Measurements from ENCODE around the gene LAMA5. TPM values are rescaled to one million over a fixed set of nuclear protein-coding genes. Genes with fewer than 3 reads are reported as not detected.

The LAMA5 gene
- polyA plus RNA-seq, 1 of the 3 experiments (the other 2 are of a cell fraction), result 27.2 TPM

DNA sequence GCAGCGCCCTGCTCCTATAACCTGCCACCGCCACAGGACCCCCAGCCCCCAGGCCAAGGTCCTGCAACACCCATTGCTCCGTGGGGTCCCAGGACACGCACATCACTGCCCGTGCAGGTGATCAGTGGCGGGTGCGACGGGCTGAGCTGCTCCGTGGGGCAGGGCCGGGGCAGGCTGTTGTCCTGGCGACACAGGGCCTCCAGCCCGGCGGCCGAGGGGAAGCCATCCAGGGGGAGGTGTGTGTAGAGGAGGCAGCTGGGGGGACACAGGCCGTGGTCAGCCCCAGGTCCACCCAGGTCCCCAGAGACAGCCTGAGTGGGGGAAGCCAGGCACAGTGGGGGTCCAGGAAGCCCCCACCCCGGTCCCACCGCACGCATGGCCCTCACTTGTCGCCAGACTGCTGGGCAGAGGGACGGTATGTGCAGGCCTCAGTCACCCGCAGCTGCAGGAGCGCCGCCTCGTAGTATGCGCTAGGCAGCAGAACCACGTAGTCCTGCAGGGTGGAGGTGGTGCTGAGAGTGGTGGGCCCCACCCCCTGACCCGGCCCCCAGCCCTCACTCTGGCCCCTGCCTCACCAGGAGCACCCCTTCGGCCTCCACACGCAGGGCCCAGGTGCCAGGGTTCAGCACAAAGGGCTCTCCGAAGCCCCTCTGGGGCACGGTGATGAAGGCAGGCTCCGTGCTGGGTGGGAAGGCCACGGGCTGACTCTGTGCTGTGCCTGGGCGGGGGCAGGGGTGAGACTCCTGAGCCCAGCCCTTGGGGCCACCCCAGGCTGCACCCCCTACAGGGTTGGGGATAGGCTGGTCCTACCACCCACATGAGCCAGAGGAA lies 33.9 kb downstream of the LAMA5 start:
- Histone ChIP-seq H3K4me3 (ENCODE audit: low read depth in 2 of 2, low read length in 1 of 2) (no peak overlapping the region), H3K9me3 (no peaks in the 10 kb centered on the region), H3K9ac (no peak overlapping the region), H3K27me3 (ENCODE audit: insufficient read depth) (no peaks in the 10 kb centered on the region), H3K27ac (ENCODE audit: low read depth in 2 of 2, low read length in 1 of 2) (no peak overlapping the region), H4K20me1 (ENCODE audit: insufficient read depth) (no peaks in the 10 kb centered on the region), H3K4me1 (ENCODE audit: control insufficient read depth in 1 of 2, insufficient read depth in 2 of 2, low read depth in 1 of 2, low read length in 1 of 2) (no peaks in the 10 kb centered on the region), H3F3A (replicated peaks; ENCODE audit: insufficient read depth) (no peaks in the 10 kb centered on the region), H3K79me2 (ENCODE audit: insufficient read depth) (no peaks in the 10 kb centered on the region), H2AFZ (ENCODE audit: low read depth) (no peak overlapping the region), H3K9me2 (no peaks in the 10 kb centered on the region), H3K4me2 (no peak overlapping the region), H3K36me3 (replicated peaks in 1 of 2; ENCODE audit: control insufficient read depth in 1 of 2, insufficient read depth in 2 of 2, low read length in 1 of 2) (peaks cover 0 to 62% of the 10 kb centered on the region in 2 experiments)
- POLR2A ChIA-PET, result no interaction called here
- 93% methylated on average over 9 of the region's 34 CpGs for WGBS (ENCODE audit: low lambda C conversion rate)
- CTCF ChIA-PET, result interaction anchor here (1.9 kb wide), 1 partner anchor 49 kb away, joined by 7 read pairs; no protein-coding TSS in a partner anchor
- TF ChIP-seq GABPA (IDR thresholded peaks at IDR 0.05; ENCODE audit: low read depth), result no peak
- TF ChIP-seq, protein P1, sequence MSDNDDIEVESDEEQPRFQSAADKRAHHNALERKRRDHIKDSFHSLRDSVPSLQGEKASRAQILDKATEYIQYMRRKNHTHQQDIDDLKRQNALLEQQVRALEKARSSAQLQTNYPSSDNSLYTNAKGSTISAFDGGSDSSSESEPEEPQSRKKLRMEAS (IDR thresholded peaks at IDR 0.05; ENCODE audit: low read depth), result no peak
- TF ChIP-seq EP300 (IDR thresholded peaks at IDR 0.05; ENCODE audit: borderline replicate concordance in 1 of 2, low read depth in 1 of 2, low read length in 1 of 2), result no peak
- TF ChIP-seq JUND (IDR thresholded peaks at IDR 0.05), result no peak
- TF ChIP-seq GATA2 (CRISPR knock-in tag; IDR thresholded peaks at IDR 0.05), result no peak
- TF ChIP-seq USF2 (IDR thresholded peaks at IDR 0.05; ENCODE audit: borderline replicate concordance, low read depth, low read length), result no peak
- no peak for TF ChIP-seq NRF1 (IDR thresholded peaks at IDR 0.05; ENCODE audit: low read depth, low read length)
- TF ChIP-seq POLR2AphosphoS5 (IDR thresholded peaks at IDR 0.05; ENCODE audit: low read depth, low read length), result no peak
- TF ChIP-seq CHD2 (IDR thresholded peaks at IDR 0.05; ENCODE audit: low read length, partially characterized antibody), result no peak
- TF ChIP-seq ZBTB33 (IDR thresholded peaks at IDR 0.05; ENCODE audit: borderline replicate concordance, low read depth), result no peak
- no peak for TF ChIP-seq MEF2A (IDR thresholded peaks at IDR 0.05; ENCODE audit: borderline replicate concordance, low read depth)
- no peak for TF ChIP-seq RAD21 (IDR thresholded peaks at IDR 0.05; ENCODE audit: low read length)
- no peak for TF ChIP-seq RXRA (IDR thresholded peaks at IDR 0.05; ENCODE audit: borderline replicate concordance, low read depth)
- no peak for TF ChIP-seq MXI1 (IDR thresholded peaks at IDR 0.05; ENCODE audit: low read depth, low read length)
- no peak for TF ChIP-seq FOSL2 (IDR thresholded peaks at IDR 0.05; ENCODE audit: borderline replicate concordance, low read depth)
- no peak for TF ChIP-seq TEAD4 (IDR thresholded peaks at IDR 0.05; ENCODE audit: borderline replicate concordance, insufficient read depth)
- no peak for TF ChIP-seq YY1 (IDR thresholded peaks at IDR 0.05; ENCODE audit: low read depth)
- no peak for DNase-seq
